HG03097 (cell line): ENCODE results near the gene MAT2A.

Experiments
- ATAC-seq: cut with Tn5 transposase; IDR thresholded peaks from one replicate; pipeline ENCODE4 v1.9.1; 2021; ENCODE audit not compliant: unreplicated experiment, low FRiP score

MAT2A gene

DNA sequence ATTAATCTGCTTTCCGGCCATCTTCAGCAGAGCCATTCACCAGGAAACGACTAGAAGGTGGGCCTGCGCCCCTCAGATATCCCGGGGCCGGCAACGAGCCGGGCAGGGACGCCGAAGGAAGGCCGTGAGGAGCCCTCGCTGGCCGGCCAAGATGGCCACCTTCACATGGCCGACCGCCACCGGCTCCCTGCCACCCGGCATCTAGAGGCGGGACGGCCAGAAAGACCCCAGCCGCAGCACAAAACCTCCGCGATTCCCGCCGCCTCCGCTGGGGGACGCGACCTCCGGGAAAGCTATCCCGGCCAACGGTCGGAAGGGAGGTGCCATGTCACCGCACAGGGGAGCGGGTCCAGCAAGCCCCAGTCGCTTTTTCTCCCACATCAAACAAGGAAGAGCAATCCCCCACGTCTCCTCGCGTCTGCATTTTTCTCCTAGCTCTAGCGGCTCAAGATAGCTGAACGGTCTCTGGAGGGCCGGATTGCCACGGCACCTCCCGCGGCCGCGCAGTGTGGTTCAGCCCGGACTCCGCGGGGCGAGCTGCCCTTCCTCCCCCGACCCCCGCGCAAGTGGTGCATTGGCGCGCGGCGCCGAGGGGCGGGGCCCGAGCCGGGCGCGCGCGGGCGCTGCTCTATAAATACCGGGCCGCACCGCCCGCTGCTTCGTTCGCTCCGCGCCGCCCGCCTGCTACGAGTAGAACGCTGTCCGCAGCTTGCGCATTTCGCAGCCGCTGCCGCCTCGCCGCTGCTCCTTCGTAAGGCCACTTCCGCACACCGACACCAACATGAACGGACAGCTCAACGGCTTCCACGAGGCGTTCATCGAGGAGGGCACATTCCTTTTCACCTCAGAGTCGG lies at the start of gene MAT2A:
Gene MAT2A, plus strand, starts transcription at position 662 of the 854 bp plus-strand sequence. Its CDS starts 120 bp downstream, at position 782.
- peak; percentile 76 for ATAC-seq

- ATAC-seq = no peak
Observed at GRCh38 chr2:85490861-85491755, 47.9 kb upstream of the MAT2A start.

DNA sequence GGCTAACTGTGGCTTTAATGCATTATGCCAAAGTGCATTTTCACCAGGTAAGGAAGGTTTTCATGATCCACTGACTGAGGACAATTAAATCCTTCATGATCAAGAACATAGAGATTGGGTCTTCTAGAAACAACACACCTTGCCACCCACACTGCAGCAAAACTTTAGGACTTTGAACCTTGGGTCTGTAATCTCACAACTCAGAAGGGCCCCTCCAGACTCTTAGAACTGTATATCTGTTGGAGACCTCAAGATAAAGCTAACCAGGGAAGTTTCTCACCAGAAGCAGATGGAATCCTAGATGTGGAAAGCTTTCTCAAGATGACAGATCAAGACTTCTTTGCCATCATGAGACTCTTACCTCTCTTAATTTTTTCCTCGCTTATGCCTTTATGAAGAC lies 42.5 kb upstream of the MAT2A start:
- ATAC-seq = no peak

DNA sequence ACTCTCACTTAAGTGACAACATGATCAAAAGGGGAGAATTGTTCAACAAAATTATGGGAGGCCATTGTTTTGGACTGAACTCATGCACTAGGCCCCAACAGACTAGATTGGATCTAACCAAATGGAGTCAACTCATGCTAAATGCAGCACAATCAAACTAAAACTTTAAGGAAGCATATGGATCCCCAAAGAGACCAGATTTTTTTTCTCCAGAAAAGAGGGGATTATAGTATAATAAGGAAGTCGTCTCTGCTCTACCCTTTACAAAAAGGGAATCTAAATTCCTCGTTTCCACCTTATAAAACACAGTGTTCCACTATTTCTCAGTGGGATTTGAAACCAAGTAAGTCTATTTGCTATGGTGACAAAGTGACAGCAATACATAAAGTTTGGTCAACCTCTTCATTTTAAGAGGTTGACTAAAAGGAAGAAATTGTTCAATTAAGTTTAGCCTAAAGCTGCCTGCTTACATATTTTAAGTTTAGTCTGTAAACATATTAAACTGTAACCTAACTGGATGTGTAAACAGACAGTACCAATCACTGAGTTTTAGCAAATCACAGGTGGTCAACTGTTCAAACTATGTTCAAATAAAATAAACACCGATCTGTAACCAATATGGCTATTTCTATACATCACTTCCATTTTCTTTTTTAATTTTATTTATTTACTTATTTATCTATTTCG lies 40.9 kb upstream of the MAT2A start:
- no peak for ATAC-seq

DNA sequence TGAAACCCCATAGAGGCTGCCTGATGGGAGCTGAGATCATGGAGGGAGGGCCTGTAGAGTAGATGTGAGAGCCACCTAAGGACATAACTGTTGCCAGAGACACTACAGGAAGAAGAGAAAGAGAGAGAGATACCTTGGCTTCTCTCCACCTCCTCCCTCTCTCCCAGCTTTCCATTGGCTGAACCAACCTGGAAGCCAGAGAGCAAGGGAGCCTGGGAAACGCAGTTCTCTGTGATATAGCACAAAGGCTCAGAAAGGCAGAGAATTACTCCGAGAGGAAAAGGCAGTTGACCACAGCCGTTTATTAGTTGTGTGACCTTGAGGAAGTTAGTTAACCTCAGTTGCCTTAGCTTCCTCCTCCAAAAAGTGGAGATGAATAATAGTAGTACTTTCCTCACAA lies 37.7 kb upstream of the MAT2A start:
- ATAC-seq = no peak

GRCh38 chr2:85502720-85503119 lies 36.2 kb upstream of the MAT2A start:
- no peak for ATAC-seq

- no peak for ATAC-seq
Observed at GRCh38 chr2:85503168-85503850, 35.7 kb upstream of the MAT2A start.

- no peak for ATAC-seq
Observed at GRCh38 chr2:85503851-85504777, 34.9 kb upstream of the MAT2A start.

DNA sequence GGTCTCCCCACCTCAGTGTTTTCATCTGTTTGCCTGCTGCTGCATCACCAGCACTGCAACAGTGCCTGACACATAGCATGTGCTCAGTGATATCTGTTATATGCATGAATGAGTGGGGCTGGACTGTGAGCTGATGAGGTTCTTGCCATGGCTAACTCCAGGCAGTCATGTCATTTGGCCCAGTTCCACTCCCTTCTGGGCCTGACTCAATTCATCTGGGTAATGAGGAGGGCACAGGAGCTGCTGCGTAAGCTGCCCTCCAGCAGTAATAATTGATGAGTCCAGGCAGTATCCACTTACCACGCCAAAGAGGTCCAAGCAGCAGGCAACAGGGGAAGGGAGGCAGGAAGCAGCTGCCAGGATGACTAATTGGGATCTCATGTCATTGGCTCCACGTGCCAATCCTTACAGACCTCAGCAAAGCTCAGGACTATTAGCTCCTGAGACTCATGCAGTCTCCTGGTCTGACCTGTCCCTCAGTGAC lies 34.1 kb upstream of the MAT2A start:
- ATAC-seq = no peak

DNA sequence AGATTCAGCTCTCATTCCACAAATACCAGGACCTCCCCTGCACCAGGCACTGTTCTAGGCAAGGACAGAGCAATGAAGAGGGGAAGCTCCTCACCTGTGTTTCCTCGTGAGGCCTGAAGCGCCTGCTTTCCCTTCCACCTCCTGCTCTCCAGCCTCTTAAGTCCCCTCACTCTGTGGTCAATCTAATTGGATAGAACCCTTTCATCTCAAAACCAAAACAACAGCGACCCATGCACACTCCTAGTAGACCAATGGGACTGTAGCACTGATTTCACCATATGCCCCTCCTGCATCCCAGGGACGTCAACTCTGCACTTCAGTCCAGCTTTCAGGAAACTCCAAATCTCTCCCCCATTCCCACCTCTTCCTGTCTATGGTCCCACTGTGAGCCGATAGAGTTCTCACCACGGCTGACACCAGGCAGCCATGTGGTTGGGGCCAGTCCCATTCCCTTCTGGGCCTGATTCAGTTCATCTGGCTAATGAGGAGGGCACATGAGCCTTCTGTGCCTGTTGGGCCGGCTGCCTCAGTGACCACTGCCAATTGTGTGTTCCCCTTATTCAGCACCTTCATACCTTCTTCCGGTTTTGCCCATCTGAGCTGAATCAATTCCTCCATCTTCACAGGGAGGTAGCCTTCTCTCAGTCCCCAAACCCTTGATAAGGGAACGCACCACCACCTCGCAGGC lies 33.3 kb upstream of the MAT2A start:
- ATAC-seq = no peak

GRCh38 chr2:85506768-85507181 lies 32.2 kb upstream of the MAT2A start:
- ATAC-seq = no peak

GRCh38 chr2:85511008-85511811 lies 27.8 kb upstream of the MAT2A start:
- ATAC-seq = no peak

DNA sequence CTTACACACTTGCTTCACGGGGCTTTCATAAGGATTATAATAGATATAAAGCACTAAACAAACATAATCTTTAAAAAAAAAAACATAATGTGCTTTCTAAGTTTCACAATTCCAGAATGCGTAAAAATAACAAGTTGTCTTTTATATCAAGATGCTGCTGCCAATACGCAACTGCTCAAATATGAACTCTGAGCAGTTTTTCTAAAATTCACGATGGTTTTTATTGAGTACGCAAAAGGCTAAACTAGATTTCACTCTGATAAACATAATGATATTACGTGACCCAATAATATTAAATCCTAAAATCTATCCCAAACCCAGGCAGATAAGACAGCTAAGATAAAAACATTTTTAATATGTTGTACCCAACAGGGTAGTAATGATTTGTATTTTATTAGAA lies 24.6 kb upstream of the MAT2A start:
- ATAC-seq = no peak

- no peak for ATAC-seq
Observed at GRCh38 chr2:85516653-85517389, 22.1 kb upstream of the MAT2A start.

- ATAC-seq = no peak
Observed at GRCh38 chr2:85522090-85522647, 16.8 kb upstream of the MAT2A start.

GRCh38 chr2:85523062-85523902 lies 15.7 kb upstream of the MAT2A start:
- ATAC-seq = no peak
